Heart left ventricle (tissue), 16 donors: Measurements from ENCODE around the gene SLC15A2. TPM values are rescaled to one million over a fixed set of nuclear protein-coding genes. Genes with fewer than 3 reads are reported as not detected.

Source experiments
- ATAC-seq, 4 donors: fragments of 200-7000 bp; cut with Tn5 transposase; one replicate each; pipeline ENCODE4 v1.9.1; 2020 to 2022; ENCODE audit warnings: moderate library complexity in 4 of 4, mild to moderate bottlenecking in 3 of 4, moderate number of reproducible peaks in 1 of 4
- DNase-seq, 5 donors: peaks; one replicate each; pipeline ENCODE4 v3.0.0-alpha.2; 2020
- H3K27ac ChIP-seq, 12 donors: fragments of 200-600 bp; sonication (generic) in 4 of 12; one replicate each; pipeline versions ENCODE4 v1.5.0 to v1.8.0; 2016 to 2022; ENCODE audit warnings: mild to moderate bottlenecking in 2 of 12
- H3K27me3 ChIP-seq, 9 donors: fragments of 200-600 bp; sonication (generic) in 2 of 9; one replicate each; pipeline versions ENCODE4 v1.5.1 to v1.8.0; 2016 to 2022; ENCODE audit warnings: mild to moderate bottlenecking in 3 of 9
- H3K36me3 ChIP-seq, 9 donors: fragments of 200-600 bp; sonication (generic) in 2 of 9; one replicate each; pipeline versions ENCODE4 v1.5.0 to v1.8.0; 2018 to 2022; ENCODE audit warnings: mild to moderate bottlenecking in 2 of 9
- H3K4me1 ChIP-seq, 12 donors: fragments of 200-600 bp; sonication (generic) in 4 of 12; one replicate each; pipeline versions ENCODE4 v1.5.0 to v1.8.0; 2016 to 2022; ENCODE audit warnings: mild to moderate bottlenecking in 3 of 12
- H3K4me3 ChIP-seq, 12 donors: fragments of 200-600 bp; sonication (generic) in 4 of 12; one replicate each; pipeline versions ENCODE4 v1.5.0 to v1.8.0; 2017 to 2022; ENCODE audit warnings: mild to moderate bottlenecking in 9 of 12, moderate library complexity in 4 of 12
- H3K9me3 ChIP-seq, 12 donors: fragments of 200-600 bp; sonication (generic) in 4 of 12; one replicate each; pipeline versions ENCODE4 v1.5.0 to v1.8.0; 2016 to 2022; ENCODE audit warnings: mild to moderate bottlenecking in 1 of 12
- CTCF ChIP-seq, 12 donors: fragments of 200-600 bp; sonication (generic) in 4 of 12; IDR thresholded peaks; one replicate each; pipeline versions ENCODE4 v1.5.0 to v1.8.0; 2018 to 2022; ENCODE audit warnings: antibody characterized with exemption in 12 of 12, mild to moderate bottlenecking in 5 of 12
- POLR2A ChIP-seq, 2 donors: fragments of 450-650 bp; IDR thresholded peaks; one replicate each; pipeline ENCODE4 v1.6.1; 2017; ENCODE audit warnings: antibody characterized with exemption in 2 of 2, mild to moderate bottlenecking in 2 of 2, moderate library complexity in 2 of 2
- WGBS, 4 donors: extraction: QIAGEN DNeasy Blood & Tissue Kit in 2 of 4; methylation state at CpG; one replicate each; pipeline versions ENCODE4 v1.1.5 to v1.1.7; 2013 to 2018; 5-methylcytosine and 5-hydroxymethylcytosine counted together
- intact Hi-C, 10 donors: fragments of 100-400 bp; cut with DNase I; formaldehyde crosslinking; loops; one replicate each; pipeline versions ENCODE4 v1.11.1 to v1.14.2; 2022
- polyA plus RNA-seq, 2 donors: library from polyadenylated mRNA; stranded (reverse); fragments of 200-250 nt; gene quantifications; one replicate each; pipeline ENCODE4 v1.2.3, GENCODE V29; 2013
- total RNA-seq, 9 donors: library from RNA; depleted of rRNA in 2 of 9; stranded (reverse); fragments of >200 nt in 2 of 9; fragmentation: NEBNext Ultra II Directional in 3 of 9; extraction: Animal tissue kit (Norgen Biotek cat#: 25700) in 3 of 9; gene quantifications; one replicate each; pipeline versions ENCODE4 v1.1.0 to v1.2.4, GENCODE V29; 2016 to 2023
- donor health status: ischemic (EF 13 %, LVEDD 7.1; RV severe dilation, severe dysfunction).
- donor health status: healthy with polysubstance abuse.
- donor health status: DM: no; HTN: yes; CAD: no.
- donor health status: DM: no; HTN: no; CAD: no.
- donor health status: ischemic (EF 25% LVEDD 6.9; RV normal size, moderate dysfunction).
- donor health status: ischemic (EF 25% LVEDD 5.7; RV mildly dilated, moderate dysfunction).
- donor health status: healthy.
- donor health status: DM: yes; HTN: yes; CAD: no.
- donor health status: ischemic (EF 35%, LVEDD 5.7; RV mildly dilated, moderate dysfunction).
- donor health status: nonischemic (EF 11% LVEDD 7.7; RV severe dilation, severe dysfunction).
- donor health status: DM: yes; HTN: yes; CAD: no.
- donor health status: PGD.
- donor health status: ischemic (EF 29% LVEDD 5.4; RV normal size, mild dysfunction).
- donor health status: nonischemic (EF 23%, LVEDD 6.1; RV moderate dilation, normal function).

The SLC15A2 gene
- total and polyA plus RNA-seq, 11 donors: 0.22 to 7.6 (median 2.9) TPM

GRCh38 chr3:121863801-121864200 lies 30.4 kb upstream of the SLC15A2 start:
- no peak for TF ChIP-seq CTCF (IDR thresholded peaks at IDR 0.05)
- no peak for TF ChIP-seq POLR2A (IDR thresholded peaks at IDR 0.05)
- Histone ChIP-seq H3K36me3 (peaks cover 0 to 7% (median 0%) of the 10 kb centered on the region in 9 donors), H3K9me3 (peaks cover 0 to 13% (median 0%) of the 10 kb centered on the region in 12 donors), H3K27me3 (no peaks in the 10 kb centered on the region), H3K27ac (peak overlapping the region in 1 of 12 donors; percentile 61), H3K4me3 (no peak overlapping the region), H3K4me1 (peaks cover 0 to 6% (median 0%) of the 10 kb centered on the region in 12 donors)
- no peak for DNase-seq
- no peak for ATAC-seq
- intact Hi-C loops: no loop called here

- Histone ChIP-seq H3K4me1 (peaks cover 0 to 6% (median 0%) of the 10 kb centered on the region in 12 donors), H3K9me3 (no peaks in the 10 kb centered on the region), H3K36me3 (peaks cover 0 to 15% (median 4%) of the 10 kb centered on the region in 9 donors), H3K27ac (peak overlapping the region in 1 of 12 donors; percentile 30), H3K27me3 (no peaks in the 10 kb centered on the region), H3K4me3 (no peak overlapping the region)
- TF ChIP-seq CTCF (IDR thresholded peaks at IDR 0.05) (no peak), POLR2A (IDR thresholded peaks at IDR 0.05) (no peak)
- no peak for DNase-seq
- ATAC-seq: no peak
- WGBS, 4 donors: 89 to 97% (median 91%) methylated on average over 2 of the region's 2 CpGs
- intact Hi-C loops: no loop called here
These were observed 24.5 kb upstream of the SLC15A2 start for GRCh38 chr3:121869736-121870135.

DNA sequence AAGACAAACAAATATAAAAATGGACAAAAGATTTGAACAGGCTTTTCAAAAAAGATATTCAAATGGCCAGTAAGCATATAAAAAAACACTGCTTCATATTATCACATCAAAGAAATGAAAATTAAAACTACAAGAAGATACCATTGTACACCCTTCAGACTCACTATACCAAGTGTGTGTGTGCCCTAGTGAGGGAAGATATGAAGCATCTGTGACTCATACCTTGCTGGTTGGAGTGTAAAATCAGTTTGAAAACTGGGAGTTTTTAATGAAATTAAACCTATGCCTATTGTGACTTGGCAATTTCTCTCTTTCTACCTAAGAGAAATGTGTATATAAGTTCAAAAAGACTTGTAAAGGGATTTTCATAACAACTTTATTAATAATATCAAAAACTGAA lies 23.5 kb upstream of the SLC15A2 start:
- ATAC-seq: no peak
- no peak for TF ChIP-seq POLR2A (IDR thresholded peaks at IDR 0.05)
- TF ChIP-seq CTCF (IDR thresholded peaks at IDR 0.05): no peak
- H3K4me1 ChIP-seq: peaks cover 0 to 6% (median 0%) of the 10 kb centered on the region in 12 donors
- no peaks in the 10 kb centered on the region for H3K27me3 ChIP-seq
- H3K4me3 ChIP-seq: no peak overlapping the region
- no peak overlapping the region for H3K27ac ChIP-seq
- no peak for DNase-seq
- H3K9me3 ChIP-seq: no peaks in the 10 kb centered on the region
- peaks cover 0 to 15% (median 4%) of the 10 kb centered on the region in 9 donors for H3K36me3 ChIP-seq
- intact Hi-C loops: no loop called here

DNA sequence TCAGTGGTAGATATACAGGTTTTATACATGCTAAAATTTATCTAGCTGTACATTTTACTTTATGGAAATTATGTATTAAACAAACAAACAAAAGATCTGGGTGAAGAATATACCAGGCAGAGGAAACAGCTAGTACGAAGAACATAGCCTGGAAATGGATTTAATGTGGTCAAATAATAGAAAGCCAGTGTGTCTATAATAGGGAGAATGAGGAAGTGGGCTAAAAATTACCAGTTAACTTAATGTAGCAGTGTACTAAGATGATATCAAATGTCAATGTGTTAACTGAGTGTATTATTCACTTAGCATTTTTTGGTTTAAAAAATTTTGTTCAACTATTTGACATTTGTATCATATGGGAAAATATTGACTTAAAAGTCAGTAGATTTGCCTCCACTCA lies 22.8 kb upstream of the SLC15A2 start:
- Histone ChIP-seq H3K4me1 (peaks cover 0 to 6% (median 0%) of the 10 kb centered on the region in 12 donors), H3K36me3 (peaks cover 0 to 15% (median 4%) of the 10 kb centered on the region in 9 donors), H3K27me3 (no peaks in the 10 kb centered on the region), H3K27ac (no peak overlapping the region), H3K4me3 (no peak overlapping the region), H3K9me3 (no peaks in the 10 kb centered on the region)
- ATAC-seq: no peak
- intact Hi-C loops: no loop called here
- TF ChIP-seq CTCF (IDR thresholded peaks at IDR 0.05) (no peak), POLR2A (IDR thresholded peaks at IDR 0.05) (no peak)
- WGBS, 4 donors: 52 to 70% (median 64%) methylated on average over 1 of the region's 1 CpG
- no peak for DNase-seq
